SK-N-SH (cell line): Measurements from ENCODE around the gene NADK. TPM values are rescaled to one million over a fixed set of nuclear protein-coding genes. Genes with fewer than 3 reads are reported as not detected.

ENCODE experiments used
- CTCF ChIA-PET: fragments of 300-600, 350-600 bp; formaldehyde crosslinking; extraction: SDS; loops from one replicate; lab custom pipeline; 2021; lab: Yijun Ruan, JAX
- POLR2A ChIA-PET: fragments of 350-600 bp; sonication (Branson Sonifier 250); formaldehyde crosslinking; extraction: SDS; loops from one replicate; lab custom pipeline; 2020; ENCODE audit warnings: antibody characterized with exemption, inconsistent platforms; lab: Yijun Ruan, JAX
- DNase-seq: peaks from one replicate; pipeline ENCODE4 v3.0.0; 2012
- H2AFZ ChIP-seq: fragments of 200-600 bp; sonication (generic); 2 replicates; pipeline ENCODE4 v1.8.1; 2016; ENCODE audit warnings: antibody characterized with exemption, mild to moderate bottlenecking, low read depth
- H3F3A ChIP-seq: fragments of 200-600 bp; sonication (generic); replicated peaks from 2 replicates; pipeline ENCODE3; 2016; ENCODE audit warnings: antibody characterized with exemption, mild to moderate bottlenecking; ENCODE audit not compliant: insufficient read depth
- H3K27ac ChIP-seq, 2 experiments: fragments of 200-500 bp in 1 of 2; fragments of 200-600 bp in 1 of 2; sonication (Bioruptor generic) in 1 of 2; sonication (generic), shearing (Covaris generic) in 1 of 2; 2 replicates each; pipeline versions ENCODE4 v1.5.1 to v1.6.1; 2014 to 2016; ENCODE audit warnings: low read depth in 2 of 2, inconsistent platforms in 1 of 2, low read length in 1 of 2, mild to moderate bottlenecking in 1 of 2, mixed read lengths in 1 of 2
- H3K27me3 ChIP-seq: fragments of 200-600 bp; sonication (generic), shearing (Covaris generic); 2 replicates; pipeline ENCODE4 v1.6.1; 2016; ENCODE audit warnings: mixed run types; ENCODE audit not compliant: insufficient read depth
- H3K36me3 ChIP-seq, 2 experiments: fragments of 200-500 bp in 1 of 2; fragments of 200-600 bp in 1 of 2; sonication (Bioruptor generic) in 1 of 2; sonication (generic) in 1 of 2; replicated peaks in 1 of 2; 2 replicates each; pipeline versions ENCODE3 to v1.5.1; 2014 to 2016; ENCODE audit warnings: low read length in 1 of 2, mild to moderate bottlenecking in 1 of 2; ENCODE audit not compliant: insufficient read depth in 2 of 2, control insufficient read depth in 1 of 2
- H3K4me1 ChIP-seq, 2 experiments: fragments of 200-500 bp in 1 of 2; fragments of 200-600 bp in 1 of 2; sonication (Bioruptor generic) in 1 of 2; sonication (generic), shearing (Covaris generic) in 1 of 2; 2 replicates each; pipeline versions ENCODE4 v1.5.1 to v1.6.1; 2014 to 2016; ENCODE audit warnings: low read depth in 1 of 2, low read length in 1 of 2, mixed run types in 1 of 2; ENCODE audit not compliant: insufficient read depth in 2 of 2, control insufficient read depth in 1 of 2
- H3K4me2 ChIP-seq: fragments of 200-600 bp; sonication (generic), shearing (Covaris generic); 2 replicates; pipeline ENCODE4 v1.6.1; 2017; ENCODE audit warnings: mixed run types
- H3K4me3 ChIP-seq, 2 experiments: fragments of 200-500 bp in 1 of 2; fragments of 200-600 bp in 1 of 2; sonication (Bioruptor generic) in 1 of 2; sonication (generic), shearing (Covaris generic) in 1 of 2; 2 replicates each; pipeline versions ENCODE4 v1.5.1 to v1.8.1; 2014 to 2016; ENCODE audit warnings: low read depth in 2 of 2, inconsistent platforms in 1 of 2, low read length in 1 of 2, mild to moderate bottlenecking in 1 of 2, mixed read lengths in 1 of 2, moderate library complexity in 1 of 2
- H3K79me2 ChIP-seq: fragments of 200-600 bp; sonication (generic); 2 replicates; pipeline ENCODE4 v1.8.1; 2017; ENCODE audit warnings: mild to moderate bottlenecking; ENCODE audit not compliant: insufficient read depth
- H3K9ac ChIP-seq: fragments of 200-600 bp; sonication (generic); 2 replicates; pipeline ENCODE4 v1.6.1; 2017; ENCODE audit warnings: mixed run types
- H3K9me2 ChIP-seq: fragments of 200-600 bp; sonication (generic); 2 replicates; pipeline ENCODE4 v1.6.1; 2017; ENCODE audit warnings: mixed run types
- H3K9me3 ChIP-seq: fragments of 200-600 bp; sonication (generic); 2 replicates; pipeline ENCODE4 v1.6.1; 2017; ENCODE audit warnings: mixed run types, mild to moderate bottlenecking, moderate library complexity
- H4K20me1 ChIP-seq: fragments of 200-600 bp; sonication (generic); 2 replicates; pipeline ENCODE4 v1.6.1; 2017; ENCODE audit warnings: mild to moderate bottlenecking, mixed run types; ENCODE audit not compliant: insufficient read depth
- GATA2 ChIP-seq: sonication (generic); formaldehyde crosslinking; IDR thresholded peaks from 2 replicates; pipeline ENCODE4 v1.5.0; 2020; ENCODE audit warnings: mild to moderate bottlenecking, missing genetic modification reagents
- IRF3 ChIP-seq: fragments of 150-350 bp; IDR thresholded peaks from 2 replicates; pipeline ENCODE4 v1.6.1; 2016; ENCODE audit warnings: mild to moderate bottlenecking, low read depth, low read length
- JUND ChIP-seq: IDR thresholded peaks from 2 replicates; pipeline ENCODE4 v1.4.0; 2012
- PBX3 ChIP-seq: IDR thresholded peaks from 2 replicates; pipeline ENCODE4; 2012
- WGBS: methylation state at CpG from one replicate; pipeline ENCODE4 v1.1.6; 2017; ENCODE audit warnings: low lambda C conversion rate; 5-methylcytosine and 5-hydroxymethylcytosine counted together
- polyA plus RNA-seq, 3 experiments: library from polyadenylated mRNA; depleted of rRNA; stranded (reverse); fragments of >200 nt; gene quantifications; 2 replicates each; pipeline ENCODE4 v1.2.3, GENCODE V29; 2012

The NADK gene
- polyA plus RNA-seq, 1 of the 3 experiments (the other 2 are of a cell fraction): 70.4 TPM

- no peaks in the 10 kb centered on the region for H4K20me1 ChIP-seq
- H3K4me3 ChIP-seq: no peak overlapping the region
- H3K36me3 ChIP-seq: peaks cover 0 to 47% of the 10 kb centered on the region in 2 experiments
- no peak overlapping the region; a peak in 1 of 4 replicates for H3K27ac ChIP-seq
- H2AFZ ChIP-seq: no peak overlapping the region
- H3K9me3 ChIP-seq: no peaks in the 10 kb centered on the region
- no peaks in the 10 kb centered on the region for H3K27me3 ChIP-seq
- H3K4me1 ChIP-seq: peaks cover 0 to 4% of the 10 kb centered on the region in 2 experiments; a peak in 1 of 4 replicates
- no peak for TF ChIP-seq PBX3
- no peaks in the 10 kb centered on the region for H3K9me2 ChIP-seq
- H3K4me2 ChIP-seq: no peak overlapping the region
- CTCF ChIA-PET: interaction anchor here (0.9 to 1.6 kb wide), 3 partner anchors 17 to 149 kb away, joined by 3 to 6 read pairs (median 3); no protein-coding TSS in a partner anchor
- no peak overlapping the region for H3K9ac ChIP-seq
- WGBS: 96% methylated on average over 24 of the region's 37 CpGs
- DNase-seq: no peak
- POLR2A ChIA-PET: no interaction called here
- no peaks in the 10 kb centered on the region for H3F3A ChIP-seq
- peaks cover 19% of the 10 kb centered on the region; the same call in 1 of the 2 replicates for H3K79me2 ChIP-seq
Observed at GRCh38 chr1:1759456-1760344, 18.6 kb downstream of the NADK start.

GRCh38 chr1:1758692-1759455 lies 19.4 kb downstream of the NADK start:
- H3F3A ChIP-seq: no peaks in the 10 kb centered on the region
- no peak overlapping the region for H2AFZ ChIP-seq
- 80% methylated on average over 7 of the region's 34 CpGs for WGBS
- no peaks in the 10 kb centered on the region for H4K20me1 ChIP-seq
- H3K4me3 ChIP-seq: no peak overlapping the region
- peaks cover 0 to 54% of the 10 kb centered on the region in 2 experiments for H3K36me3 ChIP-seq
- H3K9me2 ChIP-seq: no peaks in the 10 kb centered on the region
- H3K4me2 ChIP-seq: no peak overlapping the region
- no peaks in the 10 kb centered on the region for H3K9me3 ChIP-seq
- POLR2A ChIA-PET: no interaction called here
- TF ChIP-seq JUND (no peak), IRF3 (no peak), GATA2 (CRISPR knock-in tag) (no peak)
- H3K27ac ChIP-seq: peak overlapping the region in 1 of 2 experiments; percentile 31; a peak in 1 of 4 replicates
- no peaks in the 10 kb centered on the region for H3K27me3 ChIP-seq
- H3K9ac ChIP-seq: no peak overlapping the region
- DNase-seq: no peak
- H3K4me1 ChIP-seq: peaks cover 0 to 4% of the 10 kb centered on the region in 2 experiments; a peak in 1 of 4 replicates
- CTCF ChIA-PET: interaction anchor here (1.0 to 1.6 kb wide), 6 partner anchors 9 to 150 kb away, joined by 3 to 6 read pairs (median 3); no protein-coding TSS in a partner anchor
- peaks cover 12% of the 10 kb centered on the region; the same call in 1 of the 2 replicates for H3K79me2 ChIP-seq
